Lower leg skin (tissue), 4 donors: ENCODE data around the gene IFNK. TPM values are rescaled to one million over a fixed set of nuclear protein-coding genes. Genes with fewer than 3 reads are reported as not detected.

Experiments
- DNase-seq, 2 donors: peaks; one replicate each; pipeline ENCODE4 v3.0.0-alpha.2; 2019; ENCODE audit warnings: low spot score in 2 of 2
- H3K4me3 ChIP-seq: fragments of 200-600 bp; sonication (generic); 2 replicates; pipeline ENCODE4 v1.5.1; 2017; ENCODE audit warnings: mild to moderate bottlenecking, low read depth; ENCODE audit not compliant: poor library complexity, severe bottlenecking
- CTCF ChIP-seq, 3 donors: fragments of 450-650 bp; IDR thresholded peaks; one replicate each; pipeline ENCODE4 v1.5.1; 2016; ENCODE audit warnings: antibody characterized with exemption in 3 of 3, mild to moderate bottlenecking in 3 of 3, moderate library complexity in 2 of 3
- POLR2A ChIP-seq, 2 donors: fragments of 450-650 bp; IDR thresholded peaks; one replicate each; pipeline ENCODE4 v1.6.1; 2016 to 2017; ENCODE audit warnings: antibody characterized with exemption in 2 of 2, mild to moderate bottlenecking in 1 of 2, moderate library complexity in 1 of 2
- WGBS, 2 donors: methylation state at CpG; one replicate each; pipeline ENCODE4 v1.1.5; 2018; 5-methylcytosine and 5-hydroxymethylcytosine counted together
- intact Hi-C: fragments of 100-400 bp; cut with DNase I; formaldehyde crosslinking; loops from one replicate; pipeline ENCODE4 v1.15.0; 2023; ENCODE audit warnings: low total_unique reads
- total RNA-seq, 4 donors: library from RNA; depleted of rRNA; stranded (reverse); fragments of >200 nt; gene quantifications; one replicate each; pipeline ENCODE4 v1.1.0, GENCODE V29; 2016

The IFNK gene
- total RNA-seq, 4 donors from 2014 or later = not detected

- 93 to 94% methylated on average over 1 of the region's 1 CpG for WGBS, 2 donors
- no peak for TF ChIP-seq POLR2A (IDR thresholded peaks at IDR 0.05)
- no peak for TF ChIP-seq CTCF (IDR thresholded peaks at IDR 0.05)
- DNase-seq = no peak
- no peak overlapping the region for H3K4me3 ChIP-seq
- intact Hi-C loops = no loop called here
Measured at GRCh38 chr9:27554712-27555111, 30.6 kb downstream of the IFNK start.

GRCh38 chr9:27556470-27556869 is 32.4 kb downstream of the IFNK start:
- no peak for TF ChIP-seq CTCF (IDR thresholded peaks at IDR 0.05)
- no peak for TF ChIP-seq POLR2A (IDR thresholded peaks at IDR 0.05)
- H3K4me3 ChIP-seq = no peak overlapping the region
- 93 to 95% methylated on average over 8 of the region's 8 CpGs for WGBS, 2 donors
- intact Hi-C loops = no loop called here
- DNase-seq = no peak

GRCh38 chr9:27558307-27558706 is 34.2 kb downstream of the IFNK start:
- no peak overlapping the region for H3K4me3 ChIP-seq
- intact Hi-C loops = no loop called here
- TF ChIP-seq CTCF (IDR thresholded peaks at IDR 0.05) (no peak), POLR2A (IDR thresholded peaks at IDR 0.05) (no peak)
- no peak for DNase-seq

- intact Hi-C loops = no loop called here
- no peak overlapping the region for H3K4me3 ChIP-seq
- TF ChIP-seq POLR2A (IDR thresholded peaks at IDR 0.05) (no peak), CTCF (IDR thresholded peaks at IDR 0.05) (no peak)
- DNase-seq = no peak
Measured at GRCh38 chr9:27560457-27560856, 36.4 kb downstream of the IFNK start.

- intact Hi-C loops = no loop called here
- TF ChIP-seq CTCF (IDR thresholded peaks at IDR 0.05) = no peak
- TF ChIP-seq POLR2A (IDR thresholded peaks at IDR 0.05) = no peak
- no peak overlapping the region for H3K4me3 ChIP-seq
- no peak for DNase-seq
- WGBS, 2 donors = 70% methylated on average over 3 of the region's 3 CpGs
Measured at GRCh38 chr9:27561685-27562084, 37.6 kb downstream of the IFNK start.

GRCh38 chr9:27563738-27564430 is 39.8 kb downstream of the IFNK start:
- WGBS, 2 donors = 76 to 81% methylated on average over 4 of the region's 4 CpGs
- no peak for TF ChIP-seq POLR2A (IDR thresholded peaks at IDR 0.05)
- TF ChIP-seq CTCF (IDR thresholded peaks at IDR 0.05) = no peak
- intact Hi-C loops = no loop called here
- DNase-seq = no peak
- H3K4me3 ChIP-seq = no peak overlapping the region
